Measurements from ENCODE around the gene TMEM86B. TPM values are rescaled to one million over a fixed set of nuclear protein-coding genes. Genes with fewer than 3 reads are reported as not detected.

Gene TMEM86B
- total and polyA plus RNA-seq, 8 donors: 1.9 to 4.4 (median 2.7) TPM

DNA sequence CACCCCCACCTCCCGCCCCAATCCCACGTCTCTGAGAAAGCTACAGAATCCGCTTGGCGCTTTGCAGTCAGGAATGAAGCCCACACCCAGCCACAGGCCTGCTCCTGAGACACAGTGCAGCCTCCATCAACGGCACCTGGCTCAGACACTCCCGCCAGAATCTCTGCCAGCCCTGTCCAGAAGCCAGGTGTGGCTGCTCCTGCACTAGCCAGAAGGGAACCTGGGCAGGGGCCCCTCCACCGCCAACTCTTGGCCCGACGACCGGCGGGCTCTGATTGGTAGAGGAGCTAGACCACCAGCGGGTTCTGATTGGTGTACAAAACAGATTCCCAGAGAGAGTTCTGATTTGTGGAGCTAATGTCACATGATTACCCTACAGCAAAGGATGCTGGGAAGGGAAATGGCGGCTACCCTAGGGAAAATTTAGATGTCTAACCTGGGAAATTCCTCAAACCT, 33.1 kb upstream of the TMEM86B start:
- ATAC-seq: no peak
- no peaks in the 10 kb centered on the region for H3K9me3 ChIP-seq
- DNase-seq: no peak
- intact Hi-C loops (cut with DNase I): no loop called here
- TF ChIP-seq, protein P1, sequence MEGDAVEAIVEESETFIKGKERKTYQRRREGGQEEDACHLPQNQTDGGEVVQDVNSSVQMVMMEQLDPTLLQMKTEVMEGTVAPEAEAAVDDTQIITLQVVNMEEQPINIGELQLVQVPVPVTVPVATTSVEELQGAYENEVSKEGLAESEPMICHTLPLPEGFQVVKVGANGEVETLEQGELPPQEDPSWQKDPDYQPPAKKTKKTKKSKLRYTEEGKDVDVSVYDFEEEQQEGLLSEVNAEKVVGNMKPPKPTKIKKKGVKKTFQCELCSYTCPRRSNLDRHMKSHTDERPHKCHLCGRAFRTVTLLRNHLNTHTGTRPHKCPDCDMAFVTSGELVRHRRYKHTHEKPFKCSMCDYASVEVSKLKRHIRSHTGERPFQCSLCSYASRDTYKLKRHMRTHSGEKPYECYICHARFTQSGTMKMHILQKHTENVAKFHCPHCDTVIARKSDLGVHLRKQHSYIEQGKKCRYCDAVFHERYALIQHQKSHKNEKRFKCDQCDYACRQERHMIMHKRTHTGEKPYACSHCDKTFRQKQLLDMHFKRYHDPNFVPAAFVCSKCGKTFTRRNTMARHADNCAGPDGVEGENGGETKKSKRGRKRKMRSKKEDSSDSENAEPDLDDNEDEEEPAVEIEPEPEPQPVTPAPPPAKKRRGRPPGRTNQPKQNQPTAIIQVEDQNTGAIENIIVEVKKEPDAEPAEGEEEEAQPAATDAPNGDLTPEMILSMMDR (IDR thresholded peaks at IDR 0.05): no peak
- no peak overlapping the region for H3K4me3 ChIP-seq
- H3K36me3 ChIP-seq: peaks cover 0 to 10% of the 10 kb centered on the region in 2 donors
- no peak overlapping the region for H3K27ac ChIP-seq
- peaks cover 11 to 20% of the 10 kb centered on the region in 2 donors for H3K4me1 ChIP-seq
- no peaks in the 10 kb centered on the region for H3K27me3 ChIP-seq

DNA sequence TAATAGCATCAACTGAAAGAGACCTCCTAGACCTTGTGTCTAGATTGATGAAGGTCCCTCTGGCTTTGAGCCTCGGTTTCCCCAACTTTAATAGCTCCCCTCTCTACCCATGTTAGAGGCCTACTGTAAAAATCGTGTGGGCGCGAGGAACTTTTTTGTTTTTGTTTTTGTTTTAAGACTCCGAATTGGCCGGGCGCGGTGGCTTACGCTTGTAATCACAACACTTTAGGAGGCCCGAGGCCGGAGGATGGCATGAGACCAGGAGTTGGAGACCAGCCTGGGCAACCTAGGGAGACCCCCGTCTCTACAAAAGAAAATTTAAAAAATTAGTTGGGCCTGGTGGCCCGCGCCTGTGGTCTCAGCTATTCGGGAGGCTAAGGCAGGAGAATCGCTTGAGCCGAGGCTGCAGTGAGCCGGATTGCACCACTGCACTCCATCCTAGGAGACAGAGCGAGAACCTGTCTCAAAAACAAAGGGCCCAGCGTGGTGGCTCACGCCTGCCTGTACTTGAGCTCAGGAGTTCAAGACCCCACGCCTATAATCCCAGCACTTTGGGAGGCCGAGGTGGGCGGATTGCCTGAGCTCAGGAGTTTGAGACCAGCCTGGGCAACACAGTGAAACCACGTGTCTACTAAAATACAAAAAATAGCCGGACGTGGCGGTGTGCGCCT, 31.1 kb upstream of the TMEM86B start:
- H3K27me3 ChIP-seq: no peaks in the 10 kb centered on the region
- peak overlapping the region; percentile 84 to 95 for H3K27ac ChIP-seq
- H3K36me3 ChIP-seq: peaks cover 0 to 10% of the 10 kb centered on the region in 2 donors
- ATAC-seq (no peak), DNase-seq (peak in 1 of 4 donors; percentile 78)
- H3K4me3 ChIP-seq: peak overlapping the region; percentile 92 to 95
- intact Hi-C loops (cut with DNase I): no loop called here
- H3K4me1 ChIP-seq: peaks cover 26 to 41% of the 10 kb centered on the region in 2 donors
- H3K9me3 ChIP-seq: no peaks in the 10 kb centered on the region
- TF ChIP-seq, protein P1 (IDR thresholded peaks at IDR 0.05): no peak

DNA sequence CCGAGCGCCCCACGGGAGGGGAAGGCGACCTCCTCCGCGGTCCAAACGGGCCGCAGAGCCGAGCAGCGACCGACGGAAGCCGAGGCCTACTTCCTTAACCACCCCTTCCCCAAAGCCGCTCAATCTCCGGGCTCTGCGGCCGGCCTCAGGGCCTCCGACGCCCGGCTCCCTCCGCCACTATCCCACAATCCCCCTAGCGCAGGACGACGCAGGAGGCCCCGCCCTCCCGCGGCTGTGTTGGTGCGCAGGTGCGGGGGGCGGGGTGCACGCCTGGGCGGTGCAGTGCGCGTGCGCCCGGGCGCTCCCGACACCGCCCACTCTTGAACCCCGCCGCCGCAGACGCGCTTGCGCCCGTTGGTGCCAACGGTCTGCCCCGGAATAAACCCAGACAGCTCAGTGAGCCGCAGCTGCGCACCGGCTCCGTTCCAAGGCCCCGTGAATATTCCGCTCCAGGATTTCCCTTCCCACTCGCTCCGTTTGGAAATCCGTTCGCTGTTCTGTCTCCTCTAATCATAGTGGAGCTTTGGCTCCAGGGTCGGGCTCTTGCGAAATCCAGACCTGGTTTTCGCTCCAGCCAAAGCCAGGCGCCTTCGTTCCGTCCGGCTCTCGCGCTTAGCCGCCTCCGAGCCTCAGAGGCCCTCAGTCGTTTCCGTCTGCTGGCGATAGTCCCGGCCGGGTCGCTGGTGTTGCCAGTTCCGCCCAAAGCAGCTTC, 30.4 kb upstream of the TMEM86B start, which contains the start of gene PPP6R1:
PPP6R1 (minus strand) TSS at position 190 of the 712 bp plus-strand sequence. CDS start 11,914 bp downstream, outside the sequence.
- H3K27ac ChIP-seq: peak within 1 kb of the TSS; percentile 84 to 95

DNA sequence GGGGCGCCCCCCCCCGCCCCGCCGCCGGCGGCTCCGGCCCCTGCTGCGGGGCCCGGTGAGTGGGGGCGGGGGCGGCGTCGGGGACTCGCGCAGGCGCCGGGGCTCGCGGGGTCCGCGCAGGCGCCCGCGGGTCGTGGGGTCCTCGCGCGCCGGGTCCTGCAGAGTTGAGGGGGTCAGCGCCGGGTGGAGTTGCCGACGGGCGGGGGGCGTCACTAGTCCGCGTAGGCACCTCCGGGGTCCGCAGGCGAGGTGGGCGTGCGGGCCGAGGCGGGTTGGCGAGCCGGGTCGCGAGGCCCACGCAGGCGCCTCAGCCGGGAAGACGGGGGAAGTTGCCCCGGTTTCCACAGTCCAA, 29.9 kb upstream of the TMEM86B start:
- intact Hi-C loops (cut with DNase I): no loop called here
- TF ChIP-seq, protein P1 (IDR thresholded peaks at IDR 0.05): no peak
- Histone ChIP-seq H3K4me3 (peak overlapping the region; percentile 92 to 95), H3K4me1 (peaks cover 26 to 52% of the 10 kb centered on the region in 2 donors), H3K9me3 (no peaks in the 10 kb centered on the region), H3K36me3 (peaks cover 0 to 10% of the 10 kb centered on the region in 2 donors), H3K27ac (peak overlapping the region; percentile 84 to 95), H3K27me3 (no peaks in the 10 kb centered on the region)
- ATAC-seq (peak; percentile 8), DNase-seq (no peak)

More for the DNA sequence above, 30.4 kb upstream of the TMEM86B start, which contains the start of gene PPP6R1:
- intact Hi-C loops (cut with DNase I): no loop called here
- TF ChIP-seq, protein P1 (IDR thresholded peaks at IDR 0.05): peak in 1 of 2 donors; percentile 20
- Histone ChIP-seq H3K9me3 (no peaks in the 10 kb centered on the region), H3K4me3 (peak within 1 kb of the TSS; percentile 92 to 95), H3K36me3 (peaks cover 0 to 10% of the 10 kb centered on the region in 2 donors), H3K4me1 (peaks cover 26 to 46% of the 10 kb centered on the region in 2 donors), H3K27me3 (no peaks in the 10 kb centered on the region)
- peak; percentile 95 for ATAC-seq
- peak; percentile 97 to 100 (median 100) for DNase-seq

All from left lung (tissue), 10 donors.